Stimulated activated naive CD8-positive, alpha-beta T cell treated with anti-CD3 and anti-CD28 coated beads, Interleukin-15, Interleukin-2, amounts not matched to agents 100 ng/mL and 50 ng/mL, for 24 hours (primary cell): ENCODE results near the gene CNPY2.
"Not testable (repeated sequence)": the region's sequence is repeated elsewhere in the genome, so short reads cannot be mapped to it uniquely, and the experiment has no call there.

ENCODE experiments used
- H3K27ac Mint-ChIP-seq: one replicate; pipeline ENCODE4 v1.8.0; 2021; ENCODE audit warnings: mild to moderate bottlenecking, mixed read lengths
- H3K27me3 Mint-ChIP-seq: one replicate; pipeline ENCODE4 v1.8.0; 2021; ENCODE audit warnings: mixed read lengths
- H3K36me3 Mint-ChIP-seq: one replicate; pipeline ENCODE4 v1.8.0; 2021; ENCODE audit warnings: low read depth, mixed read lengths
- H3K4me1 Mint-ChIP-seq: one replicate; pipeline ENCODE4 v1.8.0; 2021; ENCODE audit warnings: low read depth, mixed read lengths
- H3K4me3 Mint-ChIP-seq: one replicate; pipeline ENCODE4 v1.8.0; 2021; ENCODE audit warnings: mild to moderate bottlenecking, mixed read lengths
- H3K9me3 Mint-ChIP-seq: one replicate; pipeline ENCODE4 v1.8.0; 2021; ENCODE audit warnings: mixed read lengths

The CNPY2 gene

DNA sequence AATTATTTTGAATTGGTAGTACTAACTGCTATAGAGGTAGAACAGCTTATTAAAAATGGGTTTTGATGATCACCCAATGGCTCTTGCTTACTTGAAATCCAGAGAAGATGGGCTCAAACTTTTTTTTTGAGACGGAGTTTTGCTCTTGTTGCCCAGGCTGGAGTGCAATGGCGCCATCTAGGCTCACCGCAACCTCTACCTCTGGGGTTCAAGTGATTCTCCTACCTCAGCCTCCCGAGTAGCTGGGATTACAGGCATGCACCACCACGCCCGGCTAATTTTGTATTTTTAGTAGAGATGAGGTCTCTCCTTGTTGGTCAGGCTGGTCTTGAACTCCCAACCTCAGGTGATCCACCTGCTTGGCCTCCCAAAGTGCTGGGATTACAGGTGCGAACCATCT, 52.8 kb downstream of the CNPY2 start:
- peaks cover 23% of the 10 kb centered on the region for H3K4me1 Mint-ChIP-seq
- not testable (repeated sequence) for H3K36me3 Mint-ChIP-seq, H3K9me3 Mint-ChIP-seq, H3K27me3 Mint-ChIP-seq, H3K4me3 Mint-ChIP-seq, H3K27ac Mint-ChIP-seq

DNA sequence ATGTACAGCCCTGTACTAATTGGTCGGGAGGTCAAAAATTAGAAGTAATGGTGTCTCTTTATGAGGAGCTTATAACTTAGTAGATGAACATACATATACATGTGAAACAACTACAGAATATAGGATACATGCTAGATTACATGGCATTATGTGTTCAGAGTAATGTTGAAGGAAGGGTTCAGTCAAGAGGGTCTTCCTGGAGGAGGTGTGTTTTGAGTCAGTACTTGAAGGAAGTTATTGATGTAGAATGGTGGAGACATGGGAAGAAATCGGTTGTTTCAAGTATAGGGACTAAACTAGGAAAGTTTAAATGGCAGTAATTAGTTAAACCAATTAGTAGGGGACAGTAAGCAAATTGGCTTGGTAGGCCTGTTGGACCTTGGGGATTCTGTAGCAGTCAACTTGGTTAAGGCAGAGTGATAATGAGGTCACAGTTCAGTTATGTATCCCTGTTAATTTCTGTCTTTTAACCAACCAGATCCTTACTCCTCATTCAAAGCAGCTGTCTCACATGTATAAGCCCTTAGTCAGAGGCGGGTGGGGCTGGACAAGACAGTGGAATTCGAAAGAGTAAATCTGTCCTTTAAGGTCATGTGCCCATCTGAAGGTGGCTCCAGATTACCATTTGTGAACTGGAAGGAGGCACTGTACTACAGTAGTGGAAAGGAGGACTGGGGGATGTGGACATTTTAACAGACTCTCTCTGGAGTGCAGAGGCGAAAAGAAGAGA, 54.1 kb downstream of the CNPY2 start:
- Mint-ChIP-seq H3K27me3 (no peaks in the 10 kb centered on the region), H3K27ac (no peak overlapping the region), H3K4me3 (no peak overlapping the region), H3K4me1 (peaks cover 23% of the 10 kb centered on the region), H3K9me3 (no peaks in the 10 kb centered on the region), H3K36me3 (peaks cover 5% of the 10 kb centered on the region)

DNA sequence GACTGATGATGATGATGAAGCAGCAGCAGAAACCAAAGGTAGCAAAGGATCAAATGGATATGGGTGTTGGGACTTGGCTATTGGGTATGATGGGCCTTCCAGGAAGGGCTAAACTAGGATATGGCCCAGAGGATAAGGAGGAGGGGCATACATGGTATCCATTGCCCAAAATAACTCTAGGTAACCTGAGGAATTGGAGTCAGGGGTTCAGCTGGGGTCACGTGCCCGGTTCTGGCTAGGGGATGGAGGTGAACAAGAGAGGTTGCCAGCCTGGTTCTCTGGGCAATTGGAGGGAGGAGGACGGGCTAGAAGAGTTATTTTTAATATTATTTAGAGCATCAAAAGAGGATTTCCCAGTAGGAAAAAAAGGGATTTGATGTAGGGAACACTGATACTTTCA, 54.9 kb downstream of the CNPY2 start:
- Mint-ChIP-seq H3K4me3 (no peak overlapping the region), H3K27ac (no peak overlapping the region), H3K9me3 (no peaks in the 10 kb centered on the region), H3K36me3 (peaks cover 8% of the 10 kb centered on the region), H3K4me1 (peaks cover 24% of the 10 kb centered on the region), H3K27me3 (no peaks in the 10 kb centered on the region)

DNA sequence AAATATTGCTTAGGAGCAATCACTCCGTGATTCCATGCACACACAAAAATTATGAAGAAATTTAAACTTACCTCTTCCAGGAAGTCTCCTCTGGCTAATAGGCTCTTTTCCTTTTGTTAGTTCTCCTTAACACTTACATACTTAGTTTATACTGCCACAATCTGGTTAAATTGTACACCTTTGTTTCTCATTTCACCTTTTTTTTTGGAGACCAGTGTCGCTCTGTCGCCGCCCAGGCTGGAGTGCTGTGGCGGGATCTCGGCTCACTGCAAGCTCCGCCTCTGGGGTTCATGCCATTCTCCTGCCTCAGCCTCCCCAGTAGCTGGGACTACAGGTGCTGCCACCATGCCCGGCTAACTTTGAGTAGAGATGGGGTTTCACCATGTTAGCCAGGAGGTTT, 55.4 kb downstream of the CNPY2 start:
- peak overlapping the region; percentile 30 for H3K4me3 Mint-ChIP-seq
- peak overlapping the region; percentile 65 for H3K27ac Mint-ChIP-seq
- peaks cover 20% of the 10 kb centered on the region for H3K4me1 Mint-ChIP-seq
- no peaks in the 10 kb centered on the region for H3K9me3 Mint-ChIP-seq
- peaks cover 9% of the 10 kb centered on the region for H3K36me3 Mint-ChIP-seq
- H3K27me3 Mint-ChIP-seq, result no peaks in the 10 kb centered on the region
